Mesendoderm (in vitro differentiated cells): ENCODE results near the gene GSG1L. TPM values are rescaled to one million over a fixed set of nuclear protein-coding genes. Genes with fewer than 3 reads are reported as not detected.

Experiments used
- DNase-seq: peaks from one replicate; pipeline ENCODE4 v3.0.0; 2013
- H2AK5ac ChIP-seq: 2 replicates; pipeline ENCODE4 v1.6.1; 2013; ENCODE audit warnings: low read length, inconsistent platforms
- H2BK120ac ChIP-seq: 2 replicates; pipeline ENCODE4 v1.6.1; 2013; ENCODE audit warnings: low read depth, mild to moderate bottlenecking, low read length, moderate library complexity, mixed read lengths
- H2BK15ac ChIP-seq: replicated peaks from 2 replicates; pipeline ENCODE4 v1.6.1; 2013; ENCODE audit warnings: low read depth, mild to moderate bottlenecking, moderate library complexity
- H2BK5ac ChIP-seq: 2 replicates; pipeline ENCODE4 v1.6.1; 2013; ENCODE audit warnings: low read length, inconsistent platforms
- H3K18ac ChIP-seq: 2 replicates; pipeline ENCODE4 v1.6.1; 2013; ENCODE audit warnings: mild to moderate bottlenecking, low read length, mixed read lengths
- H3K23ac ChIP-seq: one replicate; pipeline ENCODE4 v1.6.1; 2013; ENCODE audit warnings: low read length
- H3K27ac ChIP-seq: 2 replicates; pipeline ENCODE4 v1.5.1; 2013; ENCODE audit warnings: low read depth, mild to moderate bottlenecking, inconsistent platforms, low read length, moderate library complexity
- H3K27me3 ChIP-seq: 2 replicates; pipeline ENCODE4 v1.6.1; 2013; ENCODE audit warnings: low read length, control low read depth, mild to moderate bottlenecking, inconsistent platforms; ENCODE audit not compliant: insufficient read depth, poor library complexity
- H3K36me3 ChIP-seq: 2 replicates; pipeline ENCODE4 v1.6.1; 2013; ENCODE audit warnings: low read length, inconsistent platforms; ENCODE audit not compliant: control insufficient read depth, insufficient read depth
- H3K4ac ChIP-seq: one replicate; pipeline ENCODE4 v1.6.1; 2013; ENCODE audit warnings: low read depth, mild to moderate bottlenecking, low read length, moderate library complexity
- H3K4me1 ChIP-seq: 2 replicates; pipeline ENCODE4 v1.6.1; 2013; ENCODE audit warnings: low read depth, low read length, inconsistent platforms; ENCODE audit not compliant: control insufficient read depth
- H3K4me2 ChIP-seq: 2 replicates; pipeline ENCODE4 v1.6.1; 2013; ENCODE audit warnings: low read length
- H3K4me3 ChIP-seq: 2 replicates; pipeline ENCODE4 v1.5.1; 2013; ENCODE audit warnings: mild to moderate bottlenecking, low read length
- H3K56ac ChIP-seq: one replicate; pipeline ENCODE4 v1.6.1; 2013; ENCODE audit warnings: low read length
- H3K79me1 ChIP-seq: 2 replicates; pipeline ENCODE4 v1.6.1; 2013; ENCODE audit warnings: low read length, inconsistent platforms
- H3K79me2 ChIP-seq: 2 replicates; pipeline ENCODE4 v1.6.1; 2013; ENCODE audit warnings: mild to moderate bottlenecking, low read length; ENCODE audit not compliant: control insufficient read depth, insufficient read depth
- H3K9ac ChIP-seq: 2 replicates; pipeline ENCODE4 v1.6.1; 2013; ENCODE audit warnings: low read length, inconsistent platforms
- H4K5ac ChIP-seq: one replicate; pipeline ENCODE4 v1.6.1; 2013; ENCODE audit warnings: low read length
- H4K8ac ChIP-seq: one replicate; pipeline ENCODE4 v1.6.1; 2013; ENCODE audit warnings: low read depth, mild to moderate bottlenecking, control low read depth, low read length, moderate library complexity
- WGBS: extraction: QIAGEN DNeasy Blood & Tissue Kit; methylation state at CpG from one replicate; pipeline ENCODE4 v1.1.7; 2013; ENCODE audit warnings: low lambda C conversion rate, missing lambda C conversion rate; ENCODE audit not compliant: insufficient coverage; ENCODE audit errors: extremely low coverage; 5-methylcytosine and 5-hydroxymethylcytosine counted together
- polyA plus RNA-seq, 2 experiments: library from polyadenylated mRNA; stranded (reverse); fragments of 200-250 nt; gene quantifications; one replicate each; pipeline ENCODE4 v1.2.3, GENCODE V29; 2013

The GSG1L gene
- polyA plus RNA-seq (2013, experiment 1 of 2), result 0.22 TPM
- 0.15 TPM for polyA plus RNA-seq (2013, experiment 2 of 2)

- Histone ChIP-seq H4K5ac (no peak within 1 kb of the TSS), H3K4me2 (peak within 1 kb of the TSS; percentile 52), H3K27ac (no peak within 1 kb of the TSS), H2BK5ac (no peak within 1 kb of the TSS), H2AK5ac (no peak within 1 kb of the TSS), H3K27me3 (peaks cover 20% of the 10 kb centered on the region), H2BK120ac (no peak within 1 kb of the TSS), H3K4me3 (no peak within 1 kb of the TSS), H3K36me3 (no peaks in the 10 kb centered on the region), H3K23ac (peak within 1 kb of the TSS; percentile 45), H2BK15ac (no peak within 1 kb of the TSS), H3K9ac (no peak within 1 kb of the TSS), H3K18ac (no peak within 1 kb of the TSS), H3K79me2 (no peaks in the 10 kb centered on the region), H3K4me1 (no peaks in the 10 kb centered on the region), H3K56ac (no peak within 1 kb of the TSS), H3K4ac (no peak within 1 kb of the TSS), H4K8ac (no peak within 1 kb of the TSS), H3K79me1 (no peaks in the 10 kb centered on the region)
- DNase-seq, result no peak
- WGBS, result no CpG with 5 or more reads among the region's 54 CpGs
These were observed at the start of gene GSG1L for GRCh38 chr16:28063591-28064061. Gene GSG1L, minus strand, starts transcription at chr16:28063714. Its CDS starts 290 bp downstream, at chr16:28063424.

GRCh38 chr16:28112908-28113307 lies 49.4 kb upstream of the GSG1L start:
- Histone ChIP-seq H3K27me3 (no peaks in the 10 kb centered on the region), H3K23ac (no peak overlapping the region), H3K4me3 (no peak overlapping the region), H2BK120ac (no peak overlapping the region), H3K4me2 (no peak overlapping the region), H3K4me1 (no peaks in the 10 kb centered on the region), H3K79me2 (no peaks in the 10 kb centered on the region), H2AK5ac (no peak overlapping the region), H2BK15ac (no peak overlapping the region), H3K56ac (no peak overlapping the region), H3K18ac (no peak overlapping the region), H2BK5ac (no peak overlapping the region), H3K27ac (no peak overlapping the region), H4K5ac (no peak overlapping the region), H3K79me1 (peaks cover 2% of the 10 kb centered on the region), H3K4ac (no peak overlapping the region), H4K8ac (no peak overlapping the region), H3K36me3 (peaks cover 1% of the 10 kb centered on the region), H3K9ac (no peak overlapping the region)
- no CpG with 5 or more reads among the region's 10 CpGs for WGBS
- no peak for DNase-seq

GRCh38 chr16:28110977-28111376 lies 47.5 kb upstream of the GSG1L start:
- DNase-seq, result no peak
- H3K4me1 ChIP-seq, result no peaks in the 10 kb centered on the region
- no peak overlapping the region for H3K4me3 ChIP-seq
- H3K79me2 ChIP-seq, result no peaks in the 10 kb centered on the region
- H2BK15ac ChIP-seq, result no peak overlapping the region
- no peak overlapping the region for H3K27ac ChIP-seq
- no peaks in the 10 kb centered on the region for H3K27me3 ChIP-seq
- no peak overlapping the region for H2AK5ac ChIP-seq
- H3K9ac ChIP-seq, result no peak overlapping the region
- no peak overlapping the region for H4K8ac ChIP-seq
- H3K36me3 ChIP-seq, result peaks cover 15% of the 10 kb centered on the region
- H3K18ac ChIP-seq, result no peak overlapping the region
- peaks cover 2% of the 10 kb centered on the region for H3K79me1 ChIP-seq
- H3K4me2 ChIP-seq, result no peak overlapping the region
- H3K4ac ChIP-seq, result no peak overlapping the region
- no peak overlapping the region for H2BK5ac ChIP-seq
- no CpG with 5 or more reads among the region's 2 CpGs for WGBS
- H4K5ac ChIP-seq, result no peak overlapping the region
- no peak overlapping the region for H2BK120ac ChIP-seq
- H3K56ac ChIP-seq, result no peak overlapping the region
- H3K23ac ChIP-seq, result no peak overlapping the region

- DNase-seq, result no peak
- H3K27me3 ChIP-seq, result no peaks in the 10 kb centered on the region
- H2AK5ac ChIP-seq, result no peak overlapping the region
These were observed 47.0 kb upstream of the GSG1L start for GRCh38 chr16:28110479-28110878.

GRCh38 chr16:28110074-28110473 lies 46.6 kb upstream of the GSG1L start:
- H2AK5ac ChIP-seq, result no peak overlapping the region
- H2BK15ac ChIP-seq, result no peak overlapping the region
- H3K4me1 ChIP-seq, result no peaks in the 10 kb centered on the region
- no peak for DNase-seq
- H3K79me2 ChIP-seq, result no peaks in the 10 kb centered on the region
- no peak overlapping the region for H3K4ac ChIP-seq
- no peak overlapping the region for H4K5ac ChIP-seq
- no peak overlapping the region for H3K4me3 ChIP-seq
- no peak overlapping the region for H2BK120ac ChIP-seq
- H3K56ac ChIP-seq, result no peak overlapping the region
- no peak overlapping the region for H3K9ac ChIP-seq
- no CpG with 5 or more reads among the region's 3 CpGs for whole genome bisulfite sequencing
- no peak overlapping the region for H4K8ac ChIP-seq
- no peak overlapping the region for H3K4me2 ChIP-seq
- peaks cover 2% of the 10 kb centered on the region for H3K79me1 ChIP-seq
- H3K18ac ChIP-seq, result no peak overlapping the region
- no peaks in the 10 kb centered on the region for H3K27me3 ChIP-seq
- H3K23ac ChIP-seq, result no peak overlapping the region
- no peak overlapping the region for H3K27ac ChIP-seq
- H2BK5ac ChIP-seq, result no peak overlapping the region
- peaks cover 17% of the 10 kb centered on the region for H3K36me3 ChIP-seq

More at GRCh38 chr16:28110479-28110878, 47.0 kb upstream of the GSG1L start:
- Histone ChIP-seq H3K79me2 (no peaks in the 10 kb centered on the region), H3K36me3 (peaks cover 17% of the 10 kb centered on the region), H3K9ac (no peak overlapping the region), H3K4me1 (no peaks in the 10 kb centered on the region), H4K5ac (no peak overlapping the region), H3K4me2 (no peak overlapping the region), H4K8ac (no peak overlapping the region), H2BK15ac (no peak overlapping the region), H3K79me1 (peaks cover 2% of the 10 kb centered on the region), H3K27ac (no peak overlapping the region), H3K4ac (no peak overlapping the region), H2BK5ac (no peak overlapping the region), H3K18ac (no peak overlapping the region), H3K23ac (no peak overlapping the region), H3K4me3 (no peak overlapping the region), H2BK120ac (no peak overlapping the region), H3K56ac (no peak overlapping the region)
- WGBS, result no CpG with 5 or more reads among the region's 5 CpGs

- H3K4me2 ChIP-seq, result no peak overlapping the region
- WGBS, result no CpG with 5 or more reads among the region's 12 CpGs
- DNase-seq, result no peak
- no peaks in the 10 kb centered on the region for H3K27me3 ChIP-seq
- H2BK5ac ChIP-seq, result no peak overlapping the region
- no peak overlapping the region for H3K9ac ChIP-seq
- H4K8ac ChIP-seq, result no peak overlapping the region
- H4K5ac ChIP-seq, result no peak overlapping the region
- no peak overlapping the region for H2BK15ac ChIP-seq
- H3K4ac ChIP-seq, result no peak overlapping the region
- H2AK5ac ChIP-seq, result no peak overlapping the region
- peaks cover 2% of the 10 kb centered on the region for H3K79me1 ChIP-seq
- H3K27ac ChIP-seq, result no peak overlapping the region
- no peak overlapping the region for H3K4me3 ChIP-seq
- H3K4me1 ChIP-seq, result no peaks in the 10 kb centered on the region
- no peaks in the 10 kb centered on the region for H3K79me2 ChIP-seq
- peaks cover 24% of the 10 kb centered on the region for H3K36me3 ChIP-seq
- no peak overlapping the region for H2BK120ac ChIP-seq
- no peak overlapping the region for H3K56ac ChIP-seq
- no peak overlapping the region for H3K18ac ChIP-seq
- H3K23ac ChIP-seq, result no peak overlapping the region
These were observed 45.2 kb upstream of the GSG1L start for GRCh38 chr16:28108590-28109247.
